Hematopoietic multipotent progenitor cell treated with erythropoietin and hydrocortisone succinate and interleukin-3 and kit ligand, for 15 days (in vitro differentiated cells): ENCODE results near the gene CLN5.
"Not testable (repeated sequence)": the region's sequence is repeated elsewhere in the genome, so short reads cannot be mapped to it uniquely, and the experiment has no call there.

Source experiments
- DNase-seq: peaks from one replicate; pipeline ENCODE4 v3.0.0-alpha.2; 2015; ENCODE audit warnings: low spot score

CLN5 gene

DNA sequence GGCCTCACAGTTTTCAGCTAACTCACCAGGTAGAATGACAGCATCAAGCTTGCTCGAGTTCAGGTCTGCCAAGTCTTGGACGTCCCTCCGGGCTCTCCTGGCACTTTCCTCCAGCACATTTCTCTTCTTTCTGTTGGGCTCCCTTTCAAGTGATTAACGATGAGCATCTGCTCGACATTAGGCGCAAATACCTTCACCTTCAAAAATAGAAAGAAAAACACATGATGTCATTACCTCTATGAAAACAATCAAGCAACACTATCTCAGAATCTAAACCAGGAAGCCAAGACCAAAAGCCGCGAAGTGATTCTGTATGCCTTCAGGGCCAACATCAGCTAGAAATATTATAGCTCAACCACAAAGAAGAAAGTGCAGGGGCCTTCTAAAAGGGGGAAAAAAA is 15.4 kb upstream of the CLN5 start:
- DNase-seq, result no peak

DNA sequence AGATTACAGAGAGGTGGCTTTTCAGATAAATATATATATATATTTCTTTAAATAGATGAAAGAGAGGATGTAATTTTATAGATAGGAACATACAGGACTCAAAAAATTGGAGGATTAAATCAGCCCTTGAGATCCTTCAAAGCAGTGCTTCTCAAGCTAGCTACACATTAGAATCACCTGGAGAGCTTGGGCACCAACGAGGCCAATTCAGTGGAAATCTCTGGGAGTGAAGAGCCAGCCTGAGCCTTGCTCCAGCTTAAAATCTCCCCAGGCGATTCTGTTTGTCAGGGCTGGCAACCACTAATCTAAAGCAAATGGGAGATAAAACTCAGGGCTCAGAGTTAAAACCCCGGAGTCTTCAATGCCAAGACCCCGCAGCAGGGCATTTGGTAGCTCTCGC is 15.0 kb upstream of the CLN5 start:
- no peak for DNase-seq

DNA sequence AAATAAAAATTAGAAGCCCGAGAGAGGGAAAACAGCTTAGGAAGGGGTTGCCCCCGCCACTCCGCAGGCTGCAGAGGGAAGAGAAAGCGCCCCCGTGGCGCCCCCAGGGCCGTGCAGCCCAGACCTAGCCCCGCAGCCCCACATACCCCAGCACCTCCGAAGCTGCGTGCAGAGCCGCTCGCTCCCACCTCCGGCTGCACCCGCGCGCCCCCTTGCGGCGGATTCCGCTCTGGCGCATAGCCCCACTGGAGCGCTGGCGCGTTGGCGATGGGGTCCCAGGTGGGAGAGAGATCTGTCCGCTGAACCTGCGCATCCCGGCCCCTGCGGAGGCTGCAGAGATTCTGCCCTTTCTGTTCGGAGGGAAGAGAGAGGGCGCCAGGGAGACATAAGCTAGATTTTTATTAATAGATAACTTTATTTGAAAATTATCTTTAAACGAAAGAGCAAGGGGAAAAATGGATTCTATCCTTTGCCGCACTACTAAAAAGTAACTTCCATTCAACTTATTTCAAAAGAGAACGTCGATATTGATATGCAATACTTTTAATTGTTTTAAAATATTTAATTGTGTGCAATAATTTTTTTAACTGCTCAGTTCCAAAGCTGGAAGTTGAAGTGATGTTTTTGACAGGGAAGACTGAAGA is 11.7 kb upstream of the CLN5 start:
- DNase-seq, result peak; percentile 77

DNA sequence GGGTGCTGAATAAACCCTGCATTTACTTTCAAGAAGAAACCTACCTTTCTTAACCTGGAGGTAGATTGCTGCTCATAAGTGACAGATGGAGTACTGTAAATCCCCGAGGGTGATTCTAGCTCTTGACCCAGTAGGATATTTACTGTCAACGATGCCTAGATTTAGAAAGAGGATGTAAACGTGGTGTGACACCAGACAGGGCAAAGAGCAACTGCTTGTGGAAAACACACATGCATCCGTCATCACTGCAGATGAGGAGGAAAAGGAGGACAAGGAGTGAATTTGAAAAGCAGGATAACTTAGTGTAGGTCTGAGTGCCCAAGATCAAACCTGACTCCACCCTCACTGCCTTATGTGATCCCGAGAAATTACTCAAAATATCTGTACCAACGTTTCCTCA is 9.8 kb upstream of the CLN5 start:
- no peak for DNase-seq

- DNase-seq, result no peak
Observed at GRCh38 chr13:76983676-76984075, 8.2 kb upstream of the CLN5 start.

GRCh38 chr13:76991432-76991795 is 467 bp upstream of the CLN5 start:
- DNase-seq, result no peak

GRCh38 chr13:76992548-76993001 is 694 bp downstream of the CLN5 start:
- DNase-seq, result no peak

DNA sequence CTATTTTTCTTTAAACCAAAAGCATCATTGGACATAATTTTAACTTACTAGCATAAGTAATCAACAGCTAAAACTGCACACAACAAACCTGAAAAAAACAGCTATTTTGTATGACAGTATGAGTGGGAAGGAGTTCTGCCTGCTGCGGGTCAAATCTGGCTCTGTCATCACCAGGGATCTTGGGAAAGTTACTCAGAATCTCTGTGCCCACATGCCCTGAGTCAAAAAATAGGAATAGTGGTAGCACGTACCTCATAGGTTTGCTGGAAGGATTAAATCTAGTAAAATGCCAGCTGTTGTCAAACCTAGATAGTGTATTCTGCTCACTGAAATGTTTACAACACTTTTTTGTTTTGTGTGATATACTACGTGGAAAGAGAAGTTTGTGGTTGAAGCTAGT is 1.1 kb downstream of the CLN5 start:
- DNase-seq, result no peak

GRCh38 chr13:76993473-76993872 is 1.6 kb downstream of the CLN5 start:
- DNase-seq, result no peak

- DNase-seq, result no peak
Observed at GRCh38 chr13:76994281-76994680, 2.4 kb downstream of the CLN5 start.

DNA sequence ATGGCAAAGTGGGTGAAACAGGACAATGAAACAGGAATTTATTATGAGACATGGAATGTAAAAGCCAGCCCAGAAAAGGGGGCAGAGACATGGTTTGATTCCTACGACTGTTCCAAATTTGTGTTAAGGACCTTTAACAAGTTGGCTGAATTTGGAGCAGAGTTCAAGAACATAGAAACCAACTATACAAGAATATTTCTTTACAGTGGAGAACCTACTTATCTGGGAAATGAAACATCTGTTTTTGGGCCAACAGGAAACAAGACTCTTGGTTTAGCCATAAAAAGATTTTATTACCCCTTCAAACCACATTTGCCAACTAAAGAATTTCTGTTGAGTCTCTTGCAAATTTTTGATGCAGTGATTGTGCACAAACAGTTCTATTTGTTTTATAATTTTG is 8.6 kb downstream of the CLN5 start:
- DNase-seq, result no peak

- no peak for DNase-seq
Observed at GRCh38 chr13:77001540-77001939, 9.7 kb downstream of the CLN5 start.

DNA sequence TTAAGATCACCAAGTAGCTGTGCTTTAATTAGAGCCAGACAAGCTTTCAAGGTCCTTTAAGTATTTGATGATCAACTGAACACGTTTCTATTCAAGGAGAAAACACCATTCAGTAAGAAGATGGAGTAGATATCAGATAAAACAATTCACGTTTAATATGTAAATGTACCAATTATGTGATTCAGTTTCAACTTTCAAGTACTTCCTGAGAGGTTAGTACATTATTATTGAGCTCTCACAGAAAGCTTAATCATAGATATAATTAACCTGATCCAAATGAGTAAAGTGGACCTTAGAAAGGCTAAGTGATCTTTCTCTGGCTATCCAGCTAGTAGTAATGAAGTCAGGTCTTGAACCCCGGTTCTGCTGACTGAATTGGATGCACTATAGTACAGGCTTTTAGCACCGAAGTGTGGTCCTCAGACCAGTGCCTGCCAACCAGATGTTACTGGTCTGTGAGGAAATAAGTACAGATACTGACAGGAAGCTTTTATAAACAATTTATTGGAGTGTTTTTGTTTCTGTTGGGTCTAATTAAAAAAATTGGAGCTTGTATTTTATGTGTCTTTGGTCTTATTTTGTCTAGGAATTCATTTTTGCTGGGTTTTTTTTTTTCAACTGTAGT is 10.2 kb downstream of the CLN5 start:
- DNase-seq, result no peak

DNA sequence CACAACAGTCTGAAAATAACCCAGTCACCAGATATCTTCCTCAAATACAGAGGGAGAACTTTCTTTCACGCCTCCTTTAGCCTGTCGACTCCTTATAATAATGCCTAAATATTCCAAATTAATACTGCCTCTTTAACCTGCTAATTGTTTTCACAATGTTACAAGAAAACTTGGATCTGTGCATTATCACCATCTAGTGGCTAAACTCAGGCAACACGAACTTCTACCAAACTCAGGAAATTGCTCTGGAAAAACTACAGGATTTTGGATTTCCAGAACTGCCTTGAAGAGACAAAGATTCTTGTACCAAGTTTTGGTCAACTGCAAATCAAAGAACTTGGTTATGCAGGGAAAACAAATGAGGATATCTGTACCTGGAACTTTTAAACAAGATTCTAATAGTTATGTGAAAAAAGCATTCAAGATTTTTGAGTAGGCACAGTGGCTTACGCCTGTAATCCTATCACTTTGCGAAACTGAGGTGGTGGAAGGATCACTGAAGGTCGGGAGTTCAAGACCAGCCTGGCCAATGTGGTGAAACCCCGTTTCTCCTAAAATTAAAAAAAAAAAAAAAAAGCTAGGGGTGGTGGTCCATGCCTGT is 10.8 kb downstream of the CLN5 start:
- DNase-seq, result peak; percentile 34

- not testable (repeated sequence) for DNase-seq
Observed at GRCh38 chr13:77008337-77008736, 16.5 kb downstream of the CLN5 start.

DNA sequence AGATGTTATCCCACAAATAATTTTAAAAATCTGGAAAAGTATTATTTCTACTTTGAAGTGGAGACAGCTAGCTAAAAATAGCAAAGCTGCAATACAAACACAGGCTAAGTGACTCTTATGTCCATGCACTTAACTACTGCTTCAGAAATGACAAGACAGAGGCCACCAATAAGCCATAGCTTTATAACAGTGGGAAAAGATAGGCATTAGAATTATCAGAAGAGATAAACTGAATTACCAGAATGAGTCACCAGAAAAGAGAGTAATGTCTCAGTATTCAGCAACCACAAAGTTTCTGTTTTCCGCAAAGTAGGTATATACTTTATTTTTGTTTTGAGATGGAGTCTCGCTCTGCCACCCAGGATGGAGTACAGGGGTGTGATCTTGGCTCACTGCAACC is 17.1 kb downstream of the CLN5 start:
- DNase-seq, result no peak

- DNase-seq, result not testable (repeated sequence)
Observed at GRCh38 chr13:77009719-77010118, 17.8 kb downstream of the CLN5 start.

- no peak for DNase-seq
Observed at GRCh38 chr13:77013853-77014542, 22.1 kb downstream of the CLN5 start.

DNA sequence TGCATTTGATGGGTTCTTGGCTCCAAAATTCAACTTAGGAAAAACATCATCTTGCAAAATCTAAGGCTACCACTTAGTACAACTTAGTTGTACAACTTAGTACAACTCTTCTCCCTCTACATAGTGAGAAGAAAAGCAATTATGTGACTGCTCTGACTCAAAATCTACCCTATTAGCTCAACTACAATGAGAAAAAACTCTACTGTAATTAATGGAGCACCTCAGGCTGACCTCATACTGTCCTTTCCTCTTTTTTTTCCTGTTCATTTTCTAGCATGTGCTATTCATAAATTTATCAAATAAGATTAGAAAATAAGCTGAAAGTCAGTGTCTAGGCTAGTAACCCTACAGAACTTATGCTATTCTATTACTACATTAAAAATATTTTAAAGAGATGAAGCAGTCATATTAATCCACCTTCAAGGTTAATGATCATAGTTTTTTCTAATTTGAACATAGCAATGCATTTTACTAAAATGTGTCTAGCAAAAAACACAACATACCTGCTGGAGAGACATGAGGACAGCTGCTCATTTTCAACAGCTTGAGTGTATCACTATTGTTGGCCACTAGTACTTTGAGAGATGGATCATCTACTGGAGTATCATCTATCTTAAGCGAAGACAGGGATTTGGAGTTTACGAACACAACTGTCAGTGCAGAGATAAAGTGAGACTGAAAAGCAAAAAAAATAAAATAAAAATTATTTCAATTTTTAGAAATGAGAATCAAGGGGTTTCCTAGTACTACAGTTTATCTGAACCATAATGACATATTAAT is 23.2 kb downstream of the CLN5 start:
- DNase-seq, result no peak

DNA sequence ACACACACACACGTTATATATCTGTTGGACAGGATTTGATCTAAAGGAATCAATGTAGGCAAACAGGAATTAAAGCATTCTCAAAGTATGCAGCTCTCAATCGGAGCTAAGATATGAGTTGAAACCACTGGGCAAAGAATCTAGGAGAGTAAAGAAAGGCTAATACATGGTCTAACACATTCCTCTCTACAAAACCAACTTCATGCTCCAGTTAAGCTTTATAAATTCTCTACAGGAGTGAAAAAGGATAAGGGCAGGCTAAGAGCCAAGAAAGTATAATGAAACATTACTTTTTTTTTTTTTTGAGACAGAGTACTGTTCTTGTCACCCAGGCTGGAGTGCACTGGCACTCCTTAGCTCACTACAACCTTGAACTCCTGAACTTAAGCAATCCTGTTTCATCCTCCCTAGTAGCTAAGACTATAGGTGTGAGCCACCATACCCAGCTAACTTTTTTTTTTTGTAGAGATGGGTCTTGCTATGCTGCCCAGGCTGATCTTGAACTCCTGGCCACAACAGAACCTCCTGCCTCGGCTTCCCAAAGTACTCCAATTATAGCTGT is 24.5 kb downstream of the CLN5 start:
- no peak for DNase-seq

- no peak for DNase-seq
Observed at GRCh38 chr13:77016888-77017623, 25.2 kb downstream of the CLN5 start.
